Choroid plexus epithelial cell (primary cell): Measurements from ENCODE around the gene PPIP5K2.
A peak's percentile ranks its signal among the peaks of the same experiment; 100 is the strongest.

Source experiments
- DNase-seq: peaks from one replicate; pipeline ENCODE4 v3.0.0-alpha.2; 2010; ENCODE audit warnings: low read depth
- H3K4me3 ChIP-seq: 2 replicates; pipeline ENCODE4 v1.5.1; 2011; ENCODE audit warnings: low read depth, mild to moderate bottlenecking, control low read depth, low read length, moderate library complexity
- TF ChIP-seq, protein P1 (sequence below): conservative IDR thresholded peaks from 2 replicates; pipeline ENCODE4 v1.5.1; 2011; ENCODE audit warnings: low read depth, mild to moderate bottlenecking, control low read depth, inconsistent platforms, low read length, moderate library complexity

The PPIP5K2 gene

DNA sequence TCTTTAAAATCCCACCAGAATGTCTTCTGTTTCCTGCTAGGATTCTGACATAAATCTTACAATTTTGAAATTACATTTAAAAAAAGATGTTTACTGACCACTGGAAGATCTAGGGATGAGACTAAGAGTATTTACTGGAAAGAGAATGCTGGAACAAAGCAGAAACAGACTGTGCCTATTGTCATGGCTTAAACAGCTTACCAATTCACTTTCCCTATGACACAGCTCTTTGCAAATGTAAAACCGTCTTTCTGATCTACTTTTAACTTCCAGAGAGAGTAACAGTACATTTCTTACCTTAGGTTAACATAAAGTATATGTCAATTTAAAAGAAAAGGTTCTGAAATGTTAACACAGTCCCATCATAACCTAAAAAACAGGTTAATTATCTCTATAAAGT, 10.8 kb upstream of the PPIP5K2 start:
- TF ChIP-seq, protein P1, sequence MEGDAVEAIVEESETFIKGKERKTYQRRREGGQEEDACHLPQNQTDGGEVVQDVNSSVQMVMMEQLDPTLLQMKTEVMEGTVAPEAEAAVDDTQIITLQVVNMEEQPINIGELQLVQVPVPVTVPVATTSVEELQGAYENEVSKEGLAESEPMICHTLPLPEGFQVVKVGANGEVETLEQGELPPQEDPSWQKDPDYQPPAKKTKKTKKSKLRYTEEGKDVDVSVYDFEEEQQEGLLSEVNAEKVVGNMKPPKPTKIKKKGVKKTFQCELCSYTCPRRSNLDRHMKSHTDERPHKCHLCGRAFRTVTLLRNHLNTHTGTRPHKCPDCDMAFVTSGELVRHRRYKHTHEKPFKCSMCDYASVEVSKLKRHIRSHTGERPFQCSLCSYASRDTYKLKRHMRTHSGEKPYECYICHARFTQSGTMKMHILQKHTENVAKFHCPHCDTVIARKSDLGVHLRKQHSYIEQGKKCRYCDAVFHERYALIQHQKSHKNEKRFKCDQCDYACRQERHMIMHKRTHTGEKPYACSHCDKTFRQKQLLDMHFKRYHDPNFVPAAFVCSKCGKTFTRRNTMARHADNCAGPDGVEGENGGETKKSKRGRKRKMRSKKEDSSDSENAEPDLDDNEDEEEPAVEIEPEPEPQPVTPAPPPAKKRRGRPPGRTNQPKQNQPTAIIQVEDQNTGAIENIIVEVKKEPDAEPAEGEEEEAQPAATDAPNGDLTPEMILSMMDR = no peak
- DNase-seq = no peak
- H3K4me3 ChIP-seq = no peak overlapping the region

DNA sequence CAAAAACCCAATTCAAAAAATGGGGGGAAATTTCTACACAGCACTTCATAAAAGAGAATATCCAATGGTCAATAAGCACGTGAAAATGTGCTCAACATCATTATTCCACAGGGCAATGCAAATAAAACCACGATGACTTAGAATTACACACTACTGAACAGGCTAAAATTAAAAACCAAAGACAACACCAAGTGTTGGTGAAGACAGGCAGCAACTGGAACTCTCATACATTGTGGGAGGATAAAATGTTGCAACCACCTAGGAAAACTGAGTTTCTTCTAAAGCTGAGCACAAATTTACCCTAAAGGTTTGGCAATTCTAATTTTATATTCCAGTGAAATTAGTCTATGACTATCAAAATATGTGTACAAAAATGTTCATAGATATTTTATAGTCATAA, 9.7 kb upstream of the PPIP5K2 start:
- no peak overlapping the region for H3K4me3 ChIP-seq
- DNase-seq = no peak
- TF ChIP-seq, protein P1 = no peak

DNA sequence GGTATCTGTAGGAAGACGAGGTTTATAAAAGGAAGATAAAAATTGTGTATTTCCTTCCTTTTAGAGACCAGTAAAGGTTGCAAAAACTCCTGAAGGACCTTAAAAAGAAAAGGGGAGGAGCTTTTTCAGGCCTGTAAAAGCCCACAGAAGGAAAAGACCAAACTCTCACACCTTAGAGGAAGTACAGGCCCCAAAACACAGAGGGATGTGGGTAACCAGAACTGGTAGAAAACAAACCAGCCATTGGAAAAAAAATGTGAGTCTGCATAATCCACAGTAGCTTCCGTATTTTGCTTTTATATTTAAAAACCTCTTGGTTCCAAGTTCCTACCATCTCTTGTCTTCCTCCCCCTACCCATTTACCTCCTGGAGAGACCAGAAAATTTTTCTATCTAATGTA, 8.6 kb upstream of the PPIP5K2 start:
- H3K4me3 ChIP-seq = no peak overlapping the region
- TF ChIP-seq, protein P1 = no peak
- DNase-seq = no peak

DNA sequence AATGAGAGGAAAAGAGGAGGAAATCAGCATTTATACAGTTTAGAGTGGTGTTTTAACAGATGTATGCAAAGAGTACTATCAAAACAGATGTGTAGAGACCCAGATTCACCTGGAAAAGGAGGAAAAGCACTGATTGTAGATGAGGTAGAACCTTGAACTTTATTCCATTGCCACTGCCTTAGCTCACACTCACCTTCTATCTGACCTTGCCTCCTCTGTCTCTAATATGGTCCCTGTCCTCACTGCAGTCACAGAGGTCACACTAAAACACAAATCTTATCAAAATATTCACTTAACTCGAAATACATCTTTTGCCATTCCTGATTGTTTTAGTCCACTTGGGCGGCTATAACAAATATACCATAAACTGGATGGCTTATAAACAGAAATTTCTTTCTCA, 7.2 kb upstream of the PPIP5K2 start:
- TF ChIP-seq, protein P1 = no peak
- no peak for DNase-seq

DNA sequence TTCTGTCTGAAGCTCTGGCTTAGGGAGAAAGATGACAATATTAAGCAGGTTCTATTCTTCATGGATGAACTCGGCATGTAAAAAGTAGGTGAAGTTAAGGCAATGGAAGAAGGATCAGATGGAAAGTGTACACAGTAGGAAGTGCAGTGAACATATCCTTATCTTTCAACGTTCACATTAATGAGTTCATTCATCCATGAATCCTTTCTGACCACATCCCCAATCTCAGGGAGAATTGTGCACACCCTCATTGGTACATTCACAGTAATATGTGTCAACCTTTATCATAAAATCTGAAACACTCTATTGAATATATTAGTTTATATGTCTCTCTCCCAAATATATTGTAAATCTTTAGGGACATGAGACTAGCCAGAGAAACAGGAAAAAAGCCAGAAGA, 5.7 kb upstream of the PPIP5K2 start:
- no peak for DNase-seq
- no peak overlapping the region for H3K4me3 ChIP-seq
- TF ChIP-seq, protein P1 = no peak

More for the DNA sequence above, 7.2 kb upstream of the PPIP5K2 start:
- no peak overlapping the region for H3K4me3 ChIP-seq

DNA sequence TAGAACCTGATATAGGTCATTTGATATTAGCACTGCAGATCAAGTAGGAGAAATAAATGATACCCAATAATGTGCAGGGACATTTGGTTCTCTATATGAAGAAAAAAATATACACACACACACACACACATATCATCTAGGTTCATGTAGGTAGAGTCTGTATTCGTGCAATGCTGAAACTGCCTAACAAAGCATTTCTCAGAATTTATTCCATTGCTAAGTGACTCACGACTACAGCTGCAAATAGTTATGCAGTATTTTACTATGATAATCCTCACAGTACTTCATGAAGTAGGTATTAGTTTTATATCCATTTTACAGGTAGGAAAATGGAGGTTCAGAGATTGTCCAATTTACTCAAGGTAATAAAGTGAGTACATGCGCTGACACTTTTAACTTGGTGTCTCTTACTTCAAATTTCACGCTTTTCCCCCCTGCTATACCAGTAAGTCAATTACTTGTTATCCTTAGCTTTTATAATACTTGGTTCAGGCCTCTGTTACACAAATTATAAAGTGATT, 2.6 kb upstream of the PPIP5K2 start:
- DNase-seq = no peak
- TF ChIP-seq, protein P1 = no peak
- no peak overlapping the region for H3K4me3 ChIP-seq

DNA sequence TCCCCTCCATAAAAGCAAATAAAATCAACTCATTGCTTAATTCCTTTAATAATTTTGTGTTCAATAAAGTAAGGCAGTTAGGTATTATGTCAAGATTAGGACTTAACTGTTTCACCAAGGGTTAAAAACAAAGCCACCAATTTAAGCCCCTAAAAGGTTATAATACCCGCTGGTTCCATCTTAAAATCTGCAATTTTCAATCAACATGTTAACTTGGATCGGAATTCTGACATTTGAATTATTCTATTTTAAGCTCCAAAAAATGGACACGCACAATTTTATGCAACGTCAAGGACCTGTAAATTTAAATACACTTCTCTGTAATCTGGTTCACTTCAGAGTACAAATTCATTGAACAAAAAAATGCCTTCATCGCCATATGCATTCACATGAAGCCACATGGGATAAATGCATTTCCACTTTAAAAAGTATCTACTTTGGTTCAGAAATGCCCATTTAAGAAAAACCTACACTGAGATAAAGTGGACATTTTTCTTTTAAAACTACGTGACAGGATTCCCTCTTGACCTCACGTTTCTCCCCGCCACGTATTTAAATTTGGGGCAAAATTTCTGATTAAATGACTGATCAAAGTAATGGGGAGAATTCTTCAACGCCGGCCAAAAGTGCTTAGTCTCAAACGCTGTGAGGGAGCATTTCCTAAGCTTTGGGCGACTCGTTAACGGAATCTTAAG, 884 bp upstream of the PPIP5K2 start:
- DNase-seq = peak; percentile 45
- TF ChIP-seq, protein P1 = no peak
- H3K4me3 ChIP-seq = peak overlapping the region; percentile 86
